ENCODE results near the gene ZNF33A. TPM values are rescaled to one million over a fixed set of nuclear protein-coding genes. Genes with fewer than 3 reads are reported as not detected.
A peak's percentile ranks its signal among the peaks of the same experiment; 100 is the strongest.
"Not testable (repeated sequence)": the region's sequence is repeated elsewhere in the genome, so short reads cannot be mapped to it uniquely, and the experiment has no call there.

Gene ZNF33A
- 58.4 TPM for total RNA-seq
- 13.2 TPM for polyA plus RNA-seq

GRCh38 chr10:38010119-38010903 is at the start of gene ZNF33A:
Gene ZNF33A, plus strand, starts transcription at chr10:38010675. Its CDS starts 1,667 bp downstream, at chr10:38012342.
- under 1% methylated on average over 46 of the region's 46 CpGs for WGBS
- H3K36me3 ChIP-seq (ENCODE audit: insufficient read depth) = no peaks in the 10 kb centered on the region
- peak within 1 kb of the TSS; percentile 82 for H3K4me3 ChIP-seq (ENCODE audit: low read depth, low read length)
- H3K27ac ChIP-seq (ENCODE audit: low read depth) = peak within 1 kb of the TSS; percentile 97
- H3K4me1 ChIP-seq (ENCODE audit: insufficient read depth) = no peaks in the 10 kb centered on the region
- DNase-seq (ENCODE audit: extremely low spot score) = peak; percentile 88

- peaks cover 2% of the 10 kb centered on the region for H3K36me3 ChIP-seq (ENCODE audit: insufficient read depth)
- DNase-seq (ENCODE audit: extremely low spot score) = no peak
These were observed 45.5 kb upstream of the ZNF33A start for GRCh38 chr10:37965006-37965405.

DNA sequence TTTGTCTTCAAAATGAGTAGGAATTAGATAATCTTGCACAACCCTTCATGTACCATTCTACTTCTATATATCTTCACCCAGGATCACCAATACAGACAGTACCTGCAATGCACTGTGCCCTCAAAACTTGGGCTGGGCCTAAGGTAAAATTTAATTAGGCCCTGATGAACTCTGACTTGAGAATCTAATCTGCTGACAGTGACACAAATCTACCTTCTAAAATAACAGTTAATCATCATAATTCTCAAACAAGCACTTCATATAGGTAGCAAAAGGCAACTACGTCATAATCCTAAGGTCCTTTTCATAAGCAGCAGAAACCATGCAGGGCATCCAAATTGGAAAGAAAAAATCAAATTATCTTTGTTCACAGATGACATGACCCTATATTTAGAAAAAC is 38.1 kb upstream of the ZNF33A start:
- 99% methylated on average over 1 of the region's 1 CpG for WGBS
- H3K36me3 ChIP-seq (ENCODE audit: insufficient read depth) = peaks cover 2% of the 10 kb centered on the region
- no peak overlapping the region for H3K27ac ChIP-seq (ENCODE audit: low read depth)
- no peak for DNase-seq (ENCODE audit: extremely low spot score)
- no peak overlapping the region for H3K4me3 ChIP-seq (ENCODE audit: low read depth, low read length)
- H3K4me1 ChIP-seq (ENCODE audit: insufficient read depth) = no peaks in the 10 kb centered on the region

More at GRCh38 chr10:37965006-37965405, 45.5 kb upstream of the ZNF33A start:
- no peak overlapping the region for H3K27ac ChIP-seq (ENCODE audit: low read depth)
- H3K4me3 ChIP-seq (ENCODE audit: low read depth, low read length) = no peak overlapping the region
- no peaks in the 10 kb centered on the region for H3K4me1 ChIP-seq (ENCODE audit: insufficient read depth)

GRCh38 chr10:37975401-37975991 is 35.0 kb upstream of the ZNF33A start:
- Histone ChIP-seq H3K36me3 (ENCODE audit: insufficient read depth) (no peaks in the 10 kb centered on the region), H3K4me3 (ENCODE audit: low read depth, low read length) (peak overlapping the region; percentile 96), H3K27ac (ENCODE audit: low read depth) (peak overlapping the region; percentile 97), H3K4me1 (ENCODE audit: insufficient read depth) (no peaks in the 10 kb centered on the region)
- WGBS = 26% methylated on average over 5 of the region's 5 CpGs
- peak; percentile 10 for DNase-seq (ENCODE audit: extremely low spot score)

GRCh38 chr10:37976091-37976879 is 34.2 kb upstream of the ZNF33A start, which contains the start of gene ZNF25:
Gene ZNF25, minus strand, starts transcription at chr10:37976647. Its CDS starts 4,925 bp downstream, at chr10:37971722.
- Histone ChIP-seq H3K4me1 (ENCODE audit: insufficient read depth) (no peaks in the 10 kb centered on the region), H3K27ac (ENCODE audit: low read depth) (peak within 1 kb of the TSS; percentile 97), H3K4me3 (ENCODE audit: low read depth, low read length) (peak within 1 kb of the TSS; percentile 96), H3K36me3 (ENCODE audit: insufficient read depth) (no peaks in the 10 kb centered on the region)
- DNase-seq (ENCODE audit: extremely low spot score) = peak; percentile 98
- WGBS = under 1% methylated on average over 66 of the region's 66 CpGs

DNA sequence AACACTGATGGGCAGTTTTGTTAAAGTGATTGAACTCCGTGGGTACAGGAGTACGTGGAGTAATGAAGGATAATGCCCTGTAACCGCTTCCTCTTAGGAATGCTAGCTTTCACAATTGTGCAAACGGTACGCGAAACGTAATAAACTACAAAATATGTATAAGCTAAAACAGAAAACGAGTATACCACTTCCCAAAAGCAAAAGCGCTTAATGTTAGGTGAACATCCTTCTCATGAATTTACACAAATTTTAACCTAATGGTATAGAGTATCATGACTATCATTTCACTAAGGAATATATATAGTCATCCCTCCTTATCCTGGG is 33.6 kb upstream of the ZNF33A start:
- Histone ChIP-seq H3K4me3 (ENCODE audit: low read depth, low read length) (peak overlapping the region; percentile 45), H3K36me3 (ENCODE audit: insufficient read depth) (no peaks in the 10 kb centered on the region), H3K27ac (ENCODE audit: low read depth) (no peak overlapping the region), H3K4me1 (ENCODE audit: insufficient read depth) (no peaks in the 10 kb centered on the region)
- 7% methylated on average over 9 of the region's 9 CpGs for WGBS
- no peak for DNase-seq (ENCODE audit: extremely low spot score)

GRCh38 chr10:37991655-37992054 is 18.8 kb upstream of the ZNF33A start:
- Histone ChIP-seq H3K4me3 (ENCODE audit: low read depth, low read length) (no peak overlapping the region), H3K4me1 (ENCODE audit: insufficient read depth) (no peaks in the 10 kb centered on the region), H3K36me3 (ENCODE audit: insufficient read depth) (no peaks in the 10 kb centered on the region), H3K27ac (ENCODE audit: low read depth) (no peak overlapping the region)
- 85% methylated on average over 2 of the region's 2 CpGs for WGBS
- DNase-seq (ENCODE audit: extremely low spot score) = no peak

GRCh38 chr10:37992083-37992482 is 18.4 kb upstream of the ZNF33A start:
- Histone ChIP-seq H3K4me1 (ENCODE audit: insufficient read depth) (no peaks in the 10 kb centered on the region), H3K36me3 (ENCODE audit: insufficient read depth) (no peaks in the 10 kb centered on the region), H3K4me3 (ENCODE audit: low read depth, low read length) (no peak overlapping the region), H3K27ac (ENCODE audit: low read depth) (no peak overlapping the region)
- DNase-seq (ENCODE audit: extremely low spot score) = no peak
- WGBS = 74% methylated on average over 3 of the region's 3 CpGs

DNA sequence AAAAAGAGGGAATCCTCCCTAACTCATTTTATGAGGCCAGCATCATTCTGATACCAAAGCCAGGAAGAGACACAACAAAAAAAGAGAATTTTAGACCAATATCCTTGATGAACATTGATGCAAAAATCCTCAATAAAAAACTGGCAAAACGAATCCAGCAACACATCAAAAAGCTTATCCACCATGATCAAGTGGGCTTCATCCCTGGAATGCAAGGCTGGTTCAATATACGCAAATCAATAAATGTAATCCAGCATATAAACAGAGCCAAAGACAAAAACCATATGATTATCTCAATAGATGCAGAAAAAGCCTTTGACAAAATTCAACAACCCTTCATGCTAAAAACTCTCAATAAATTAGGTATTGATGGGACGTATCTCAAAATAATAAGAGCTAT is 11.6 kb upstream of the ZNF33A start:
- not testable (repeated sequence) for H3K27ac ChIP-seq (ENCODE audit: low read depth); H3K36me3 ChIP-seq (ENCODE audit: insufficient read depth); H3K4me1 ChIP-seq (ENCODE audit: insufficient read depth); DNase-seq (ENCODE audit: extremely low spot score); H3K4me3 ChIP-seq (ENCODE audit: low read depth, low read length)
- WGBS = 67% methylated on average over 2 of the region's 3 CpGs

- WGBS = 97% methylated on average over 1 of the region's 1 CpG
- not testable (repeated sequence) for H3K4me1 ChIP-seq (ENCODE audit: insufficient read depth); H3K27ac ChIP-seq (ENCODE audit: low read depth); H3K36me3 ChIP-seq (ENCODE audit: insufficient read depth); H3K4me3 ChIP-seq (ENCODE audit: low read depth, low read length); DNase-seq (ENCODE audit: extremely low spot score)
These were observed 10.0 kb upstream of the ZNF33A start for GRCh38 chr10:38000474-38000873.

GRCh38 chr10:38003026-38003425 is 7.4 kb upstream of the ZNF33A start:
- Histone ChIP-seq H3K36me3 (ENCODE audit: insufficient read depth) (no peaks in the 10 kb centered on the region), H3K4me1 (ENCODE audit: insufficient read depth) (no peaks in the 10 kb centered on the region), H3K4me3 (ENCODE audit: low read depth, low read length) (no peak overlapping the region), H3K27ac (ENCODE audit: low read depth) (no peak overlapping the region)
- WGBS = 93% methylated on average over 6 of the region's 6 CpGs
- no peak for DNase-seq (ENCODE audit: extremely low spot score)

DNA sequence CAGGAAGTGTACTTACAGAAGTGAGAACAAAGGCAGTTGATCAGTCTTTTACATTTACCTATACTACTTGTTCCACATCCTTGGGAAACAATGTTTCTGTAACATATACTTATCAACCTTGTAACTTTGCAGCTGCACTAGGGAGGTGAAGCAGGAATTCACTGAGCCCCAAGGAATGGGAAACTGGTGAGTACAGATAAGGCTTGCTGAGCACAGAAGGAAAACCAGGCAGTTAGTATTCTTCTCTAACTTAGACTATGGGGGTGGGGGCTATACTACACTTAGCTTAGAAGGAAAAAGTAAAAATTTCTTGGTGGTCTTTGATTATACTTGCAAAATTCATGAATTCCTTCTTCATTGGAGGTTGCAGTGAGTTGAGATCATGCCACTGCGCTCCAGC is 6.9 kb upstream of the ZNF33A start:
- no peak for DNase-seq (ENCODE audit: extremely low spot score)
- 92% methylated on average over 1 of the region's 1 CpG for WGBS
- Histone ChIP-seq H3K4me1 (ENCODE audit: insufficient read depth) (no peaks in the 10 kb centered on the region), H3K4me3 (ENCODE audit: low read depth, low read length) (no peak overlapping the region), H3K36me3 (ENCODE audit: insufficient read depth) (no peaks in the 10 kb centered on the region), H3K27ac (ENCODE audit: low read depth) (no peak overlapping the region)

GRCh38 chr10:38007551-38007950 is 2.9 kb upstream of the ZNF33A start:
- H3K4me3 ChIP-seq (ENCODE audit: low read depth, low read length) = no peak overlapping the region

DNA sequence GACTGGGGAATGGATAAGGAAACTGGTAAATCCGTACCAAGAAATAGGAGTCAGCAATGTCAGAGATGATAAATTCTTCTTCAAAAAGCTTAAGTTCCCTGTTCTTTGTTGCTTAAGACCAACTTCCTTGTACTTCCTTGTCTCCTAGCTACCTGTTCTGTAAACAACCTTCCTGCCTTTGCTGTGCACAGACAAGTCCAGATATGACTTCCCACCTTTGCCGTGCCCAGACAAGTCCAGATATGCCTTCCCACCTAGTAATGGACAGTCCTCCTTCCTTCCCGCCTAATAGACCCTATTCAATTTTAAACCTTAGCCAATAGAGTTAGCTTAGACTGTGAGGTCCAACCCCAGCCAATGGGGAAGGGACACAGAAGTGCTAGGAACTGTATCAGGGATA is 2.5 kb upstream of the ZNF33A start:
- Histone ChIP-seq H3K27ac (ENCODE audit: low read depth) (no peak overlapping the region), H3K4me1 (ENCODE audit: insufficient read depth) (no peaks in the 10 kb centered on the region), H3K36me3 (ENCODE audit: insufficient read depth) (no peaks in the 10 kb centered on the region), H3K4me3 (ENCODE audit: low read depth, low read length) (no peak overlapping the region)
- DNase-seq (ENCODE audit: extremely low spot score) = no peak
- WGBS = 71% methylated on average over 3 of the region's 3 CpGs

More at GRCh38 chr10:38007551-38007950, 2.9 kb upstream of the ZNF33A start:
- Histone ChIP-seq H3K27ac (ENCODE audit: low read depth) (peak overlapping the region; percentile 67), H3K36me3 (ENCODE audit: insufficient read depth) (no peaks in the 10 kb centered on the region), H3K4me1 (ENCODE audit: insufficient read depth) (no peaks in the 10 kb centered on the region)
- no peak for DNase-seq (ENCODE audit: extremely low spot score)
